ENCODE measurements around the gene PTH1R.

The PTH1R gene

GRCh38 chr3:46845860-46846623 lies 31.5 kb upstream of the PTH1R start:
- Histone ChIP-seq H3K27me3 (ENCODE audit: insufficient read depth, insufficient read length) (peaks cover 10% of the 10 kb centered on the region), H3K9me3 (ENCODE audit: insufficient read depth, low read length) (peaks cover 7% of the 10 kb centered on the region), H3K9ac (ENCODE audit: insufficient read length, low read depth) (peak overlapping the region; percentile 94), H3K4me3 (ENCODE audit: insufficient read length, low read depth) (peak overlapping the region; percentile 75), H3K36me3 (ENCODE audit: insufficient read depth, insufficient read length, low read length) (no peaks in the 10 kb centered on the region), H3K4me1 (ENCODE audit: insufficient read depth, insufficient read length) (peaks cover 24% of the 10 kb centered on the region)
- TF ChIP-seq SUZ12 (IDR thresholded peaks at IDR 0.05; ENCODE audit: extremely low read depth, insufficient read depth, insufficient read length) (no peak), YY1 (IDR thresholded peaks at IDR 0.05; ENCODE audit: insufficient read depth, insufficient read length) (no peak), ZNF274 (IDR thresholded peaks at IDR 0.05; ENCODE audit: low read depth, low read length) (no peak)
- DNase-seq (ENCODE audit: low read depth, low spot score), result peak; percentile 78

GRCh38 chr3:46846624-46847542 lies 30.6 kb upstream of the PTH1R start:
- no peak for TF ChIP-seq ZNF274 (IDR thresholded peaks at IDR 0.05; ENCODE audit: low read depth, low read length)
- TF ChIP-seq SUZ12 (IDR thresholded peaks at IDR 0.05; ENCODE audit: extremely low read depth, insufficient read depth, insufficient read length), result no peak
- TF ChIP-seq YY1 (IDR thresholded peaks at IDR 0.05; ENCODE audit: insufficient read depth, insufficient read length), result no peak
- no peaks in the 10 kb centered on the region; the same call in 1 of the 2 replicates for H3K9me3 ChIP-seq (ENCODE audit: insufficient read depth, low read length)
- peaks cover 10% of the 10 kb centered on the region for H3K27me3 ChIP-seq (ENCODE audit: insufficient read depth, insufficient read length)
- H3K36me3 ChIP-seq (ENCODE audit: insufficient read depth, insufficient read length, low read length), result no peaks in the 10 kb centered on the region
- no peak for DNase-seq (ENCODE audit: low read depth, low spot score)
- H3K9ac ChIP-seq (ENCODE audit: insufficient read length, low read depth), result peak overlapping the region; percentile 53
- H3K4me1 ChIP-seq (ENCODE audit: insufficient read depth, insufficient read length), result peaks cover 24% of the 10 kb centered on the region
- no peak overlapping the region for H3K4me3 ChIP-seq (ENCODE audit: insufficient read length, low read depth)

GRCh38 chr3:46847744-46848143 lies 29.8 kb upstream of the PTH1R start:
- H3K27me3 ChIP-seq (ENCODE audit: insufficient read depth, insufficient read length), result peaks cover 10% of the 10 kb centered on the region
- H3K4me3 ChIP-seq (ENCODE audit: insufficient read length, low read depth), result no peak overlapping the region
- H3K9ac ChIP-seq (ENCODE audit: insufficient read length, low read depth), result no peak overlapping the region
- no peaks in the 10 kb centered on the region for H3K36me3 ChIP-seq (ENCODE audit: insufficient read depth, insufficient read length, low read length)
- H3K4me1 ChIP-seq (ENCODE audit: insufficient read depth, insufficient read length), result peaks cover 24% of the 10 kb centered on the region
- DNase-seq (ENCODE audit: low read depth, low spot score), result no peak
- H3K9me3 ChIP-seq (ENCODE audit: insufficient read depth, low read length), result no peaks in the 10 kb centered on the region
- TF ChIP-seq YY1 (IDR thresholded peaks at IDR 0.05; ENCODE audit: insufficient read depth, insufficient read length) (no peak), ZNF274 (IDR thresholded peaks at IDR 0.05; ENCODE audit: low read depth, low read length) (no peak), SUZ12 (IDR thresholded peaks at IDR 0.05; ENCODE audit: extremely low read depth, insufficient read depth, insufficient read length) (no peak)

- H3K27me3 ChIP-seq (ENCODE audit: insufficient read depth, insufficient read length), result peaks cover 10% of the 10 kb centered on the region
- no peaks in the 10 kb centered on the region for H3K36me3 ChIP-seq (ENCODE audit: insufficient read depth, insufficient read length, low read length)
- H3K9me3 ChIP-seq (ENCODE audit: insufficient read depth, low read length), result no peaks in the 10 kb centered on the region
- no peak overlapping the region for H3K9ac ChIP-seq (ENCODE audit: insufficient read length, low read depth)
- TF ChIP-seq ZNF274 (IDR thresholded peaks at IDR 0.05; ENCODE audit: low read depth, low read length) (no peak), SUZ12 (IDR thresholded peaks at IDR 0.05; ENCODE audit: extremely low read depth, insufficient read depth, insufficient read length) (no peak), YY1 (IDR thresholded peaks at IDR 0.05; ENCODE audit: insufficient read depth, insufficient read length) (no peak)
- peak; percentile 64 for DNase-seq (ENCODE audit: low read depth, low spot score)
- H3K4me3 ChIP-seq (ENCODE audit: insufficient read length, low read depth), result no peak overlapping the region
- peaks cover 24% of the 10 kb centered on the region for H3K4me1 ChIP-seq (ENCODE audit: insufficient read depth, insufficient read length)
Observed at GRCh38 chr3:46848271-46849044, 29.1 kb upstream of the PTH1R start.

- no peak overlapping the region for H3K9ac ChIP-seq (ENCODE audit: insufficient read length, low read depth)
- no peaks in the 10 kb centered on the region for H3K9me3 ChIP-seq (ENCODE audit: insufficient read depth, low read length)
- peaks cover 10% of the 10 kb centered on the region for H3K27me3 ChIP-seq (ENCODE audit: insufficient read depth, insufficient read length)
Observed at GRCh38 chr3:46849045-46849631, 28.4 kb upstream of the PTH1R start.

GRCh38 chr3:46849686-46850467 lies 27.6 kb upstream of the PTH1R start:
- Histone ChIP-seq H3K4me1 (ENCODE audit: insufficient read depth, insufficient read length) (peaks cover 21% of the 10 kb centered on the region), H3K4me3 (ENCODE audit: insufficient read length, low read depth) (no peak overlapping the region), H3K27me3 (ENCODE audit: insufficient read depth, insufficient read length) (peaks cover 10% of the 10 kb centered on the region), H3K36me3 (ENCODE audit: insufficient read depth, insufficient read length, low read length) (no peaks in the 10 kb centered on the region), H3K9ac (ENCODE audit: insufficient read length, low read depth) (no peak overlapping the region), H3K9me3 (ENCODE audit: insufficient read depth, low read length) (no peaks in the 10 kb centered on the region)
- no peak for DNase-seq (ENCODE audit: low read depth, low spot score)
- TF ChIP-seq YY1 (IDR thresholded peaks at IDR 0.05; ENCODE audit: insufficient read depth, insufficient read length) (no peak), ZNF274 (IDR thresholded peaks at IDR 0.05; ENCODE audit: low read depth, low read length) (no peak), SUZ12 (IDR thresholded peaks at IDR 0.05; ENCODE audit: extremely low read depth, insufficient read depth, insufficient read length) (no peak)

More at GRCh38 chr3:46849045-46849631, 28.4 kb upstream of the PTH1R start:
- peaks cover 24% of the 10 kb centered on the region for H3K4me1 ChIP-seq (ENCODE audit: insufficient read depth, insufficient read length)
- DNase-seq (ENCODE audit: low read depth, low spot score), result no peak
- no peaks in the 10 kb centered on the region for H3K36me3 ChIP-seq (ENCODE audit: insufficient read depth, insufficient read length, low read length)
- TF ChIP-seq ZNF274 (IDR thresholded peaks at IDR 0.05; ENCODE audit: low read depth, low read length), result no peak
- TF ChIP-seq SUZ12 (IDR thresholded peaks at IDR 0.05; ENCODE audit: extremely low read depth, insufficient read depth, insufficient read length), result no peak
- no peak overlapping the region for H3K4me3 ChIP-seq (ENCODE audit: insufficient read length, low read depth)
